HG03521 (cell line): ENCODE results near the gene ANKRD39.

Experiments
- ATAC-seq: cut with Tn5 transposase; IDR thresholded peaks from one replicate; pipeline ENCODE4 v1.9.1; 2021; ENCODE audit warnings: mild to moderate bottlenecking, moderate library complexity; ENCODE audit not compliant: unreplicated experiment

Gene ANKRD39

DNA sequence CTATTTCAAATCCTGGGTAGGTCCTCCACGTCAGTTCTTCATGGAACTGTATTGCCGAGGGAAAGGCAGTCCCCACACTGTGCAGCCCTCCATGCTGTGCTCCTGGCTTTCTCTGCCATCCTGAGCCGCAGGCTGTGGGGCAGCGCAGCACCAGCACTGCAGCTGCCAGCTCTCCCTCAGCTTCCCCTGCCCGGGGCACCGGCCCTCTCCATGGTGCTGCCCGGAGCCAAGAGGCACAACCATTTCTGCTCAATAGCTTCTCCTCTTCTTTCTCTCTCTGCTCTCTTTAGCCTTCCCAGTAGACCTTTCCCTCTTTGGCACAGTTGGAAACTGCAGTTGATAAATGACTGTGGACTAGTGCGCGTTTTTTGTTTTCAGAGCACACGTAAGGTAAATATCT, 26.1 kb downstream of the ANKRD39 start:
- no peak for ATAC-seq

- ATAC-seq: no peak
These were observed 27.7 kb downstream of the ANKRD39 start for GRCh38 chr2:96830044-96830562.

- no peak for ATAC-seq
These were observed 28.9 kb downstream of the ANKRD39 start for GRCh38 chr2:96828874-96829273.

DNA sequence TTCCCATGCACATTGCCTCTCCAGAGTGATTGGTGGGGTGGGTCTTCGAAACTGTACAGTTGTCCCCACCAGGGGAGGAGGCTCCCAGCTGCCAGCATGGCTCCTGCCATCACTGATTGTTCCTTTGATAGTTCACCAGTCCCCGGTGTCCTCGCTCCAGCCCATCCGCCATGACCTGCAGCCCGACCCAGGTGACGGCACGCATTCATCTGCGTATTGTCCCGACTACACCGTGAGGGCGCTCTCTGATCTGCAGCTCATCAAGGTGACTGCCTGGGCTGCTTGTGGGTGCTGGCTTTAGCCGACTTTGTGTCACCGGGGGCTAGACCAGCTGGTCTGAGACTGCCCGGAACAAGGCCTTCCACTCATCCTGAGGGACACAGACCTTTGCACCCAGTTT, 29.4 kb downstream of the ANKRD39 start:
- no peak for ATAC-seq

DNA sequence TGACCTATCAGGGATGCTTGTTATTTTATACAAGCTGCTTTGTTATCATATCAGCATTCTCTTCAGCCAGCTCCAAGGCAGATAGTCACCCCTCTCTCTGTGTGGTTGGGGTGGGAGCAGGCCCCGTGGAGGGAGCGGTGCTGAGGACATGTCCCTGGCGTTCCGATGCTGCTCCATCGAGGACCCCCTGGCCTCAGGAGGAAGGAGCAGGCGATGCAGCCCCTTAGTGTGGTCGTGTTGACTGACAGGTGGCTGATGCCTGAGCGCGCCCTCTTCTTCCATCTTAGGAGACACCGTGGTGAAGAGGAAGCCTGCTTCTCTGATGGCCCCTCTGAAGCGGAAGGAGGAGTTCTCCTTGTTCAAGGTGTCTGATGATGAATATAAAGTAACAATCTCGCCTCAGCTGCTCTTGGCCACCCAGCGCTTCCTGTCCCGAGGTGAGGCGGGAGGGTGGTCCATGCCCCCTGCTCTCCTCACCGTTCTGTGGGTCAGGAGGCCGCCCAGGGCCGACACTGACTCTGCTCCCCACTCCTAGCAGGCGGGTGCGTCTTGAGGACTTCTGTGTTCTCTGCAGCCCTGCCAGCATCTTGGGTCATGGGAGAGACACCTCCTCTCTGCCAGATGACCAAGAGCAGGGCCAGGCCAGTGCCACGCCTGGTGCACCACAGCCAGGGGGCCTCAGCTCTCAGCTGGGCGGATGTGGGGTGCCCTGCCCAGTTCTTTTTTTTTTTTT, 31.1 kb downstream of the ANKRD39 start:
- no peak for ATAC-seq

- no peak for ATAC-seq
These were observed 32.8 kb downstream of the ANKRD39 start for GRCh38 chr2:96825057-96825456.

- no peak for ATAC-seq
These were observed 33.5 kb downstream of the ANKRD39 start for GRCh38 chr2:96824079-96824870.

DNA sequence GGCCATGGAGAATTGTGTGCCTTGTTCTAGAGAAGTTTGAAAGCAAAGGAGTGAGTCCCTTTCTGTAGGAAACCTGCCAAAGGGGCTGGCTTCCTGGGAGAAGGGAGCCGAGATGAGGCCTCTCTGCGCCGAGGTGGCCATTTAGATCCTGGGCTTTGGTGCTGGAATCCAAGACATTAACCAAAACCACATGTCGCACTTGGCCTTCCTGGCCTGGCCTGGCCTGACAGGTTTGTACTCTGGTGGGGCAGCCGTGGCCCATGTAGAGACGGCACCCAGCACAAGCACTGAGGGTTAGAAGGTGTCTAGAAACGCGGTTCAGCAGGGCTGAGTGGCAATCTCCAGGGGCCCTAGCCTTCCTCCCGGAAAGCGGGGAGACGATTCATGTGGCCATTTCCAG, 34.6 kb downstream of the ANKRD39 start:
- ATAC-seq: no peak

GRCh38 chr2:96822786-96823185, 35.0 kb downstream of the ANKRD39 start:
- no peak for ATAC-seq

GRCh38 chr2:96821113-96821675, 36.6 kb downstream of the ANKRD39 start:
- no peak for ATAC-seq

DNA sequence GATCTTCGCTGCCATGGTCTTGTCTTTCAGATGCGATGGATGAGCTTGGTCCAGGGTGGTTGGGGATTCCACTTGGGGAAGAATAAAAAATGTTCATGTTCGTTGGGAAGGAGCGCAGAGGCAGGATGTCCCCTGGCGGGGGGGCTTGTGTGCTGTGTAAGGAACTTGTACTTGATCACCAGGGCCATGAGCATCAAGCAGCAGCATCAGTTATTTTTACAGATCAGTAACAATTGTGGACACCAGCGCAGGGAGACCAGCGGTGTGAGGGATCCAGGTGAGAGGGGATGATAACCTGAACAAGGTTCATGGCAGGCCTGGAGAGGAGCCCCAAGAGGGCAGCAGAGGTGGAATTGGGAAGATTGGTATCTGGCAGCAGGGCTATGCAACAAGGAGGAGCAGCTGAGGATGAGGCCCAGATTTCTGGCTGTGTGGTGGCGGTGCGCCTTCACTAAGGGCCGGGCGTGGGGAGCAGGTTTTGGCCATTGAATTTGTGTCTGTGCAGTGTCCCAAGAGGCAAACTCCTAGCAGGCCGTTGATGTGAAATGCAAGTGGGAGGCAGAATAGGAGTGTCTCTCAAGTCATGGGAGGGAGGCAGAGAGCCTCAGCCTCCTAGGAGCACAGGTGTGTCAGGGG, 37.8 kb downstream of the ANKRD39 start:
- ATAC-seq: no peak

DNA sequence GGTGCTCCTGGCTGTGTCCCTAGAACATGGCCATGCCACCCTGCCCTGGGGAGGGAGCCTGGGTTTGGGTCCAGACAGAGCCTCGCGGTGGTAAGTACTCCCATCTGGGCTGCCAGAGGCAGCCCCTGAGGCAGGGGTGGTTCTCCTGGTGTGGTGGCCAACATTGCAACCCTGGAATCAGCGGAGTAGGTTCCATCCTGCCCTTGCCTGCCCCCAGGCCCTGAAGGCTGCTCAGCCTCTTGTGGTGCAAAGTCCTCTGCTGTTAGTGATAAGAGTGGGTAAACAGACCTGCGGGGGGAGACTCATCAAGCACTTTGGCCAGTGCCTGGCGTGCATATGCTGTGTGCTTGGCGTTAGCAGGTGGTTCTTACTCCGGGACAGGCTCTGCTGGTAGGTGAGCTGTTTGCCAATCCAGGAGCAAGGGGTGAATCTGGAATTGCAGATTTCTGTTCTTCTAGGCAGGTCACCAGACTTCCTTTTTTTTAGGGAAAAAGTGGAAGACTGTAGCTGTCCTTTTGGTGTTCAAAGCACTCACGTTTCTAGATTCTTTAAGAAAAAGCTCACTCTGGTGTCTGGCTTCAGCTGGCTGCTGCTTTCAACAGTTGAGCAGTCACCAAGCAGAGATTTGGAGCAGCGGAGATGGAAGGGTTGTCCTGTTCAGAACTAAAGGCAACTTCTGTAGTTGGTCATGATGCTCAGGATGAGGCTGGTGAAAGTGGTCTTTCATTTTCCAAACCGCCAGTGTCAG, 38.5 kb downstream of the ANKRD39 start:
- no peak for ATAC-seq

GRCh38 chr2:96817882-96818281, 39.9 kb downstream of the ANKRD39 start:
- ATAC-seq: no peak

GRCh38 chr2:96816836-96817702, 40.7 kb downstream of the ANKRD39 start:
- no peak for ATAC-seq

DNA sequence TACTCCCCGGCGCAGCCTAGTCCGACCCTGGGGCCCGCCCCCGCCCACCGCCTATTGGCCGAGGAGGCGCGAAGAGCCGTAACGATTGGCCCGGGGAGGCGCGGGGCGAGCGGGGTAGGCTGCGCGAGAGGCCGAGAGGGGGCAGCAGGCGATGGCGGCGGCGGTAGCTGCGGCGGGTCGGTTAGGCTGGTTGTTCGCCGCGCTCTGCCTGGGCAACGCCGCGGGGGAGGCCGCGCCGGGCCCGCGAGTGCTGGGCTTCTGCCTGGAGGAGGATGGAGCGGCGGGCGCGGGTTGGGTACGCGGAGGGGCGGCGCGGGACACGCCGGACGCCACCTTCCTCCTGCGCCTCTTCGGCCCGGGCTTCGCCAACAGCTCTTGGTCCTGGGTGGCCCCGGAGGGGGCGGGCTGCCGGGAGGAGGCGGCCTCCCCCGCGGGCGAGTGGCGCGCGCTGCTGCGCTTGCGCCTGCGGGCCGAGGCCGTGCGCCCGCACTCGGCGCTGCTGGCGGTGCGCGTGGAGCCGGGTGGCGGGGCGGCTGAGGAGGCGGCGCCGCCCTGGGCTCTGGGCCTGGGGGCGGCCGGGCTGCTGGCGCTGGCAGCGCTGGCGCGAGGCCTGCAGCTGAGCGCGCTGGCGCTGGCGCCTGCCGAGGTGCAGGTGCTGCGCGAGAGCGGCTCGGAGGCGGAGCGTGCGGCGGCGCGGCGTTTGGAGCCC, 41.5 kb downstream of the ANKRD39 start, which contains the start of gene CNNM3:
TSS of gene CNNM3 (plus strand) at position 142 of the 709 bp plus-strand sequence. CDS start at position 152, 10 bp downstream.
- peak; percentile 82 for ATAC-seq

GRCh38 chr2:96815326-96816126, 42.3 kb downstream of the ANKRD39 start:
- ATAC-seq: no peak

DNA sequence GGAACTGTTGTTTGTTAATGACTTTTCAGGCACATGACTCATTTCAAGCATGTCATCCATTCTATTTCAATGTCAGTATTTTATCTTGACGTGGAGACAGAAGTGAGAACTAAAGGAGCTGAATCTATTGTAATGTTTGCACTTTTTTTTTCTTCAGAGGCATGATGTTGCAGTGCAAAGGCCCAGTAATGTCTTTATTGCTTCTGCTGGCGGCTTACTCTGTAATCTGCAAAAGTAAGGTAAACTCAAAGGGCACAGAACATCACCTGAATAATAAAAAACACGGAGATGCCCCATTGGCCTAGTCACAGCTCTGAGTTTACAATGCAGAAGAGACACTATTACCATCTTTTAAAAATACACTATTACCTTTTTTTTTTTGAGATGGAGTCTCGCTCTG, 44.2 kb downstream of the ANKRD39 start:
- no peak for ATAC-seq

GRCh38 chr2:96811917-96812316, 45.9 kb downstream of the ANKRD39 start:
- no peak for ATAC-seq
